NCI-H2196 (cell line): Measurements from ENCODE around the gene SLC35F1.
"Not testable (repeated sequence)": the region's sequence is repeated elsewhere in the genome, so short reads cannot be mapped to it uniquely, and the experiment has no call there.

Experiments used
- DNase-seq: peaks from one replicate; lab custom pipeline; 2025; ENCODE audit not compliant: unreplicated experiment; lab: John Stamatoyannopoulos, UW

The SLC35F1 gene

DNA sequence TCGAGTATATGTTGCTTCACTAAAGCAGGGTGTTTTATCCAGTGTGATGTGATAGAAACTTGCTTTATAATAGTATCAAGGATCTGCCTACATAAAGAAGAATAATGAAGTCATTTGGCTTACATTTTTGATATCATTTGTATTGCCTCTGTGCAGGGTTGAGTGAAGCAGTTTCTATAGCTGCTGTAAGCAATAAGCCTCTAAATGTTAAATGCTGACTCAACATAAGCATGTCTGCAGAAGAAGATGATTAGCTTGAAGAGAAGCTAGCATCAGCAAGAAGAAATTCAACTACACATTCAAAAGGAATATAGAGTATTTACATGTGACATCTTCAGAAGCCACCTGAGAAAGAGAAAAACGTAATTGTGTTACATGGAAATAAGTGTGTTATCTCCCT is 17.6 kb downstream of the SLC35F1 start:
- DNase-seq: no peak

- DNase-seq: no peak
These were observed 20.8 kb downstream of the SLC35F1 start for GRCh38 chr6:117927866-117928265.

- DNase-seq: no peak
These were observed 21.8 kb downstream of the SLC35F1 start for GRCh38 chr6:117928833-117929232.

- no peak for DNase-seq
These were observed 22.4 kb downstream of the SLC35F1 start for GRCh38 chr6:117929501-117929900.

DNA sequence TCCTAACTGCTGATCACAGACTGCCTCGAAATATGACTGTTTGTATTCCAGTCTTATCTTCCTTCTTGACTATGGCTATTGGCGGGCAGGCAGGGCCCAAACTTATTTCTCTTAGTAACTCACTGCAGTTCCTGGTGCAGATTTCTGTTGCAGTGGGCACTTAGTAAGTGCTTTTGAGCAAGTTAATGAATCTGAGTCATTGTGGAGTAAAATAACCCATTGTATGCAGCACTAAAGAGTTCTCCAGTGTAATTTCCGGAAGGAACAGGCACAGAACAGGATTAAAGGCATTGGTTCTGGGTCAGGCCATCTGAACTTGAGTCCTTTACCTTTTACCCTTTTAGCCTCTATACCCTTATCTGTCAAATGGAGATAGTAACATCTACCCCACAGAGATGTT is 23.6 kb downstream of the SLC35F1 start:
- DNase-seq: no peak

DNA sequence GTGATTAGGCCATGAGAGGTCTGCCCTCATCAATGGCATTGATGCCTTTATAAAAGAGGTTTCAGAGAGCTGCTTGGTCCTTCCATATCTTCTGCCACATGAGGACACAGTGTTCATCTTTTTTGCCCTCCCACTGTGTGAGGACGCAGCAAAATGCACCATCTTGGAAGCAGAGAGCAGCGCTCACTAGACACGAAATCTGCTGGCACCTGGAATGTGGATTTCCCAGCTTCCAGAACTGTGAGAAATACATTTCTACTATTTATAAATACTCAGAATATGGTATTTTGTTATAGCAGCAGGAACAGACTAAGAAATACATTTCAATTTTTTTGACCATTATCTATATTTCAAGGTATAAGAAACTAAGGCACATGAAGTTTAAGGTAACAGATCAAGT is 24.9 kb downstream of the SLC35F1 start:
- no peak for DNase-seq

DNA sequence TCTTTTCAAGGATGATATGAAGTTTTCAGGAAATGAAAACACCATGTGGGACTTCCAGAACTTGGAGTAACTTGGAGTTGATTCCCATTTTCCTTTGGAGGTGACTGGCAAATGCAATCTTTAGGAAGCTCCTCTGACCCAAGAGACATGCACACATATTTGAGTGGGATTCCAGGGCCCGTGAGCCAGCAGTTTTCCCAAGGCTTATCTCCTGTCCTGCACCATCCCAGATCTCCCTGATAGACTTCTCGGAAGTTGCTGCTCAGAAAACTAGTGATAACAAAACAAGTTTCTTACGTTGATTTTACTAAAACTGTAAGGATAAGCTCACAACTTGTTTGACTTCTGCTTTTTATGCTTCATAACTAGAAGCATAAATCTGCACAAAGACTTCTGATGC is 25.6 kb downstream of the SLC35F1 start:
- DNase-seq: no peak

DNA sequence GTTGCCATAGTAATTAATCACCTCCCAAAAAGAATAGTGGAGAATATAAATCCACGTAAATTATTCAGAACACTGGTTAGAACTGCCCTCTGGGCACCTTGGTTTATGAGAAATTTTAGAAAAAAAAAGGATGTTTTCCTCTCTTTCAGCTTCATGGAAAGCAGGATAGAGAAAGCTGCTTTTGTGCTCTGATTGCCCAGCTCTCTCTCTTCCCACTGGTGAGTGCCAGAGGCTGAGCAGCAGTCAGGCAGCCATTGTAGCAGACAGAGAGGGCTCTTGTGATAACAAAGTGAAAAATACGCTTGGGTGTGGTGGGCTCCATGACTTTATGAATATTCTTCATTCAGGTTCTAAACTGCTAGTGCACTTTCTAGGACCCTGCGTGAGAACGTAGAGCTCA is 26.4 kb downstream of the SLC35F1 start:
- DNase-seq: no peak

GRCh38 chr6:117938311-117938995 is 31.4 kb downstream of the SLC35F1 start:
- no peak for DNase-seq

GRCh38 chr6:117947234-117947633 is 40.2 kb downstream of the SLC35F1 start:
- DNase-seq: no peak

- DNase-seq: no peak
These were observed 44.7 kb downstream of the SLC35F1 start for GRCh38 chr6:117951783-117952182.

GRCh38 chr6:117955684-117956256 is 48.7 kb downstream of the SLC35F1 start:
- DNase-seq: no peak

DNA sequence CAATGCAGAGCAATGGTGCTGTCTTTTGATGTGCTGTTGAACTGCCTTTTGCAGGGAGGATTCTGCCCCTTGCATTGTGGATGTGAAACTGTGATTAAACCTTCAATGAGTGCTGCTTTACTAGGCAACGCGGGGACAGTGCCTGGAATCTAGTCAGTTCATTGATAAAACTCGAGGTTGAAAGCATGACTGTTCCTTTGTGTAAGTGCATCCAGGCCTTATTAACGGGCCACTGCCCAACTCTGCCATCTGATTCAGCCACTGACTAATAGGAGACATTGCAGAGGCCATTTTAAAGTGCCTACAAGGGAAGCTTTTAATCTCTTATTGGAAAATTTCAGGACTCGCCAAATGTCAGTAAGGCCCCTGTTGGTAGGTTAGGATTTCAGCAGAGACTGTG is 49.3 kb downstream of the SLC35F1 start:
- no peak for DNase-seq

- no peak for DNase-seq
These were observed 51.5 kb downstream of the SLC35F1 start for GRCh38 chr6:117958536-117958935.

- no peak for DNase-seq
These were observed 53.8 kb downstream of the SLC35F1 start for GRCh38 chr6:117960877-117961276.

GRCh38 chr6:117961301-117961700 is 54.2 kb downstream of the SLC35F1 start:
- no peak for DNase-seq

DNA sequence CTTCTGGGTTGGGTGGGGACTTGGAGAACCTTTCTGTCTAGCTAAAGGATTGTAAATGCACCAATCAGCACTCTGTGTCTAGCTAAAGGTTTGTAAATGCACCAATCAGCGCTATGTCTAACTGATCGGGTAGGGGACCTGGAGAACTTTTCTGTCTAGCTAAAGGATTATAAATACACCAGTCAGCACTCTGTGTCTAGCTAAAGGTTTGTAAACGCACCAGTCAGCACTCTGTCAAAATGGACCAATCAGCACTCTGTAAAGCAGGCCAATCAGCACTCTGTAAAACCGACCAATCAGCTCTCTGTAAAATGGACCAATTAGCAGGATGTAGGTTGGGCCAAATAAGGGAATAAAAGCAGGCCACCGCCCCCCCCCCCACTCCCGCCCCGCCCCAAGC is 58.7 kb downstream of the SLC35F1 start:
- DNase-seq: not testable (repeated sequence)

- DNase-seq: no peak
These were observed 64.6 kb downstream of the SLC35F1 start for GRCh38 chr6:117971637-117972036.

DNA sequence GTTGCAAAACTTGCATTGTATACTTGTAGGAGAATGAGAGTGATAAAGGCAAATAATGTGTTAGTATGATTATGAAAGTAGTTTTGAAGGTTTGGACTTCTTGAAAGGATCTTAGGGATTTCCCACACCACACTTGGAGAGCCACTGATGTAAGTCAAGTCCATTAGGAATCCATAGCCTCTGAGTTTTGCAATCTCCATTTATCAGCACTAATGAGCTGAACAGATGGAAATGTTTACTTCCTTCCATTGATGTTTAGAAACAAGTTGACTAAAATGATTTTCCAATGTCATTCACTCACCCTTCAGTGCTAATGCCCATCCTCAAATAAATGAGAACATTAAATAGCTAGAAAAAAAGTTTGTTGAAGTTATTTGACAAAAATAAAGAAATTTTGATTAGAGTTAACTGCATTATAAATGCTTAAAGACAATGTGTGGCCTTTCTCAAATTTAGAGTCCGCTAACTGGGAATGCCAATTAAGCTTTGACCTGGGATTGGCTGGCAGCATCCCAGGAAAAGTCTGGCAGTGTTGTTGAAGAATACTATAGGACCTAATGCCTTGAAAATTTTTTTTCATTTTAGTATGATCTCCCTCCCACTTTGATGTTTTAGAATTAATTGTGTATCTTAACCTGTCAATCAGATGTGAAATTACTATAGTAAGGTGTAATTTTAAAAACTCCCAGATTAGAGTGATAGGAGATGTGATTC is 68.0 kb downstream of the SLC35F1 start:
- no peak for DNase-seq

- DNase-seq: peak; percentile 64
These were observed 69.1 kb downstream of the SLC35F1 start for GRCh38 chr6:117976030-117976651.

GRCh38 chr6:117985916-117986315 is 78.9 kb downstream of the SLC35F1 start:
- DNase-seq: no peak

DNA sequence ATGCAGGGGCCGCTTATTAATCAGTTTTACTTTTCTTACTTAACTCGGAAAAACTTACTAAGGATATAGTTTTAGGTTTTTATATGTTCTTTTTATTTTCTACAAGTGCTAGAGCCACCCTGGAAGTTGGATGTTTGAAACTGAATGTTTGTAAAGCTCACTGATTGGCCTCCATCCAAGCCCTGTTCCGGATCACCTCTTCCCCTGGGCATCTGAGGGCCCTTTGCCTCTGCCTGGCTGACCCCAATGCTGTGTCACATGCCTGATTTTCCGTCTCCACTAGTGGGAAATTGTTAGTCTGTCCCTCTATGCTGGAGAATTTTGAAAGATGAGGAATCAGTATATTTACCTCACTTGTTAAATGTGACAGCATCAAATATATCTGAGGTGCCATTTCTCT is 79.3 kb downstream of the SLC35F1 start:
- no peak for DNase-seq
